Kidney epithelial cell (primary cell): Measurements from ENCODE around the gene VPS51. TPM values are rescaled to one million over a fixed set of nuclear protein-coding genes. Genes with fewer than 3 reads are reported as not detected.

Source experiments
- DNase-seq: peaks from one replicate; pipeline ENCODE4 v3.0.0-alpha.2; 2010; ENCODE audit warnings: low read depth
- H3K27me3 ChIP-seq: 2 replicates; pipeline ENCODE4 v1.6.0; 2011; ENCODE audit warnings: low read length; ENCODE audit not compliant: control insufficient read depth, insufficient read depth
- H3K36me3 ChIP-seq: 2 replicates; pipeline ENCODE4 v1.5.1; 2011; ENCODE audit warnings: low read length; ENCODE audit not compliant: control insufficient read depth, insufficient read depth
- H3K4me3 ChIP-seq: 2 replicates; pipeline ENCODE4 v1.5.1; 2011; ENCODE audit warnings: low read depth, mild to moderate bottlenecking, control low read depth, low read length
- CTCF ChIP-seq: IDR thresholded peaks from 2 replicates; pipeline ENCODE4 v1.5.1; 2011; ENCODE audit warnings: mild to moderate bottlenecking, moderate library complexity, low read length, control low read depth, inconsistent platforms; ENCODE audit not compliant: insufficient read depth, poor library complexity, severe bottlenecking
- total RNA-seq: library from RNA; depleted of rRNA; stranded (reverse); fragments of >200 nt; gene quantifications from 2 replicates; pipeline ENCODE4 v1.2.3, GENCODE V29; 2015

The VPS51 gene
- total RNA-seq, 1 donor from 2014 or later: 391 TPM

- Histone ChIP-seq H3K36me3 (no peaks in the 10 kb centered on the region), H3K27me3 (peaks cover 6% of the 10 kb centered on the region), H3K4me3 (no peak overlapping the region)
- DNase-seq: no peak
- no peak for TF ChIP-seq CTCF
Measured at GRCh38 chr11:65056999-65057398, 39.0 kb upstream of the VPS51 start.

- no peaks in the 10 kb centered on the region for H3K36me3 ChIP-seq
Measured at GRCh38 chr11:65057526-65057925, 38.5 kb upstream of the VPS51 start.

DNA sequence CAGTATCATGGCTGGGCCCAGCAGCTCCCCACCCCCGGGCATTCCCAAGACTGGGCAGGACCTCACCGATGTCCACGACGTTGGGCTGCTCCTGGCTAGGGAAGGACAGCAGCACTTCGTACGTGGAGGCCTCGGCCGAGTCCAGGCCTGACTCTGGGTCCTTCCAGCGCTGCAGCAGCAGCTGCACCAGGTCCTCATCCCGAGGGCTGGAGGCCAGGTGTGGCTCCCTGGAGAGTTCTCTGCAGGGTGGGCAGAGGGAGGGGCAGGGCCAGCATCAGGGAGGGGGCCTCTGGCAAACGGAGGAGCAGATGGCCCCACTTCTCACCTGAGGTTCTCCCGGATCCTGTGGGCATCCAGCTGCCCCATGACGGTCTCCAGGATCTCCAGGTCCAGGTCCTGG, 38.0 kb upstream of the VPS51 start:
- DNase-seq: no peak
- TF ChIP-seq CTCF: no peak
- peaks cover 2% of the 10 kb centered on the region for H3K27me3 ChIP-seq
- no peaks in the 10 kb centered on the region for H3K36me3 ChIP-seq
- H3K4me3 ChIP-seq: no peak overlapping the region

More at GRCh38 chr11:65057526-65057925, 38.5 kb upstream of the VPS51 start:
- DNase-seq: no peak
- no peak for TF ChIP-seq CTCF
- Histone ChIP-seq H3K4me3 (no peak overlapping the region), H3K27me3 (peaks cover 6% of the 10 kb centered on the region)

GRCh38 chr11:65058419-65059054, 37.5 kb upstream of the VPS51 start, which contains the start of gene NAALADL1:
Gene NAALADL1 (minus strand): TSS chr11:65058553. CDS start chr11:65058521, 32 bp downstream.
- Histone ChIP-seq H3K4me3 (no peak within 1 kb of the TSS), H3K36me3 (no peaks in the 10 kb centered on the region), H3K27me3 (peaks cover 2% of the 10 kb centered on the region)
- no peak for TF ChIP-seq CTCF
- no peak for DNase-seq

DNA sequence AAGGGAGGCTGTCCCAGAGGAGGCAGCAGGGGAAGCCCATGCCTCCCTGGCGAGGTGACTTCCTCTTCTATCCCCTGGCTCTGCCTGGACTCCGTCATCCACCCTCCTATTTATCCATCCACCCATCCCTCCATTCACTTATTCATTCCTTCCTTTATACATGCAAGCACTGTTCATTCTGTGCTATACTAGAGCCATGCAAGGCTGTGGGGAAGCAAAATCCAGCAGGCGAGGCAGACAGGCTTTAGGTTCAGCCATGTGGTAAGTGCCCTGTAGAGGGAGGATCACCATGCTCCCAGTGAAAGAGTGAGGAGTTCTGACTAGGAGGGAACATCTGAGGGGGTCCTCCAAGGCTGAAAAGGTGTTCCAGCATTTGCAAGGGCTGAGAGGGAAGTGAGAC, 36.5 kb upstream of the VPS51 start:
- no peak for TF ChIP-seq CTCF
- DNase-seq: no peak
- Histone ChIP-seq H3K27me3 (peaks cover 2% of the 10 kb centered on the region), H3K36me3 (no peaks in the 10 kb centered on the region), H3K4me3 (no peak overlapping the region)
